ENCODE data around the gene CCL5. TPM values are rescaled to one million over a fixed set of nuclear protein-coding genes. Genes with fewer than 3 reads are reported as not detected.

Gene CCL5
- total RNA-seq, 1 experiment from 2014 or later = not detected

DNA sequence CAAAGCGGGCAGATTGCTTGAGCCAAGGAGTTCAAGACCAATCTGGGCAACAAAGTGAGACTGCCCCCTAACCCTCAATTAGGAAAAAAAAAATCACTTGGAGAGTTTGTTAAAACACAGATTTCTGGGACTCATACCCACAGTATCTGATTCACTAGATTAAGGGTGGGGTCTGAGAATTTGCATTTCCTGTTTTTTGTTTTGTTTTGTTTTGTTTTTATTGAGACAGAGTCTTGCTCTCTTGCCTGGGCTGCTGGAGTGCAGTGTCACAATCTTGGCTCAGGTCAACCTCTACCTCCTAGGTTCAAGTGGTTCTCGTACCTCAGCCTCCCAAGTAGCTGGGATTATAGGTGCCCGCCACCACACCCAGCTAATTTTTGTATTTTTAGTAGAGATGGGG lies 12.6 kb downstream of the CCL5 start:
- no peaks in the 10 kb centered on the region; the same call in 1 of the 2 replicates for H3K27me3 ChIP-seq (replicated peaks)
- DNase-seq (ENCODE audit: low read depth in 1 of 2, low spot score in 2 of 2) = no peak
- H3K4me1 ChIP-seq (replicated peaks) = no peaks in the 10 kb centered on the region
- no peaks in the 10 kb centered on the region for H3K36me3 ChIP-seq
- no peak overlapping the region for H3K4me3 ChIP-seq
- no peaks in the 10 kb centered on the region for H3K9me3 ChIP-seq (replicated peaks)
- H3K27ac ChIP-seq = no peak overlapping the region

DNA sequence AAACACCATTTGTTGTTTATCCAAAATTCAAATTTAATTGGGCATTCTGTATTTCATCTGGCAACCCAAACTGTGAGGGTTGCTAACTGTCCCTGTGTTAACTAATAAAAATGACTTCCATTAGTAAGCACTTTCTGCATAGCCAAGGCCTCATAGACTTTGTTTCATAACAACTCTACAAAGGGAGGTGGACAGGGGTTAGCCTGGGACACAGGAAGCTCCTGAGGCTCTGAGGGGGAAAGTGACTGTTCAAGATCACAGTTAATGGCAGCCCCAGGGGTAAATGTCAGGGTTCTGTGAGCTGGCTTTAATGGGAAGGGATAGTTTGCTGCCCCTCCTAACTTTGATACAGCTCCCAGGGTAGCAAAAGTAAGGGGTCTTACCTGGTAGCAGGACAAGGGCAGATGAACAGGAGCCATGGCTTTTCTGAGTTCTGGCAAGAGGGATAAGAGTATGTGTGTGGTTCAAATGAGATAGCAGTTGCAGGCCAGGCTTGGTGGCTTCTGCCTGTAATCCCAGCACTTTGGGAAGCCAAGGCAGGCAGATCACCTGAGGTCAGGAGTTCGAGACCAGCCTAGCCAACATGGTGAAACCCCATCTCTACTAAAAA lies 13.7 kb downstream of the CCL5 start:
- Histone ChIP-seq H3K36me3 (no peaks in the 10 kb centered on the region), H3K4me3 (no peak overlapping the region), H3K27me3 (replicated peaks) (no peaks in the 10 kb centered on the region; the same call in 1 of the 2 replicates), H3K9me3 (replicated peaks) (no peaks in the 10 kb centered on the region), H3K27ac (no peak overlapping the region), H3K4me1 (replicated peaks) (no peaks in the 10 kb centered on the region)
- DNase-seq (ENCODE audit: low read depth in 1 of 2, low spot score in 2 of 2) = no peak

- Histone ChIP-seq H3K9me3 (replicated peaks) (no peaks in the 10 kb centered on the region), H3K36me3 (no peaks in the 10 kb centered on the region), H3K4me3 (no peak overlapping the region), H3K4me1 (replicated peaks) (no peaks in the 10 kb centered on the region), H3K27ac (no peak overlapping the region), H3K27me3 (replicated peaks) (no peaks in the 10 kb centered on the region; the same call in 1 of the 2 replicates)
- no peak for DNase-seq (ENCODE audit: low read depth in 1 of 2, low spot score in 2 of 2)
Measured at GRCh38 chr17:35865412-35866340, 14.5 kb downstream of the CCL5 start.

DNA sequence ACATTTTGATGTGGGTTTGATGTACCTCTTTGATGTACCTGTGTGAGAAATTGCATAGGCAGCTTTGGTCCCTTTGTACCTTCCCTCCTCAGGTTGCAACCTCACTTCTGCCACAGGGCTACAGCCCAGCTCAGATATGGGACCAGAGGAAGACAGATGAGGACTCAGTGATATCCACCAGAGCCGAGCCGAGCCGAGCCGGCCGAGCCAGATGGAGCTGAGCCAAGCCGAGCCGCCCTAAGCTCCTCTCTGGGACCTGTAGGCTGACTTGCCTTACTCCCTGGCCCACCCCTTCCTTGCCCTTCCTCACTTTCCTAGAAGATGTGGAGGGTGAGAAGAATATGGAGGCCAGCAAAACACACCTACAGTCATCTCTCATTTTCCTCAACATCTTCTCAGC lies 15.3 kb downstream of the CCL5 start:
- Histone ChIP-seq H3K4me3 (no peak overlapping the region), H3K27ac (no peak overlapping the region), H3K27me3 (replicated peaks) (no peaks in the 10 kb centered on the region; the same call in 1 of the 2 replicates), H3K9me3 (replicated peaks) (no peaks in the 10 kb centered on the region), H3K36me3 (no peaks in the 10 kb centered on the region), H3K4me1 (replicated peaks) (no peaks in the 10 kb centered on the region)
- DNase-seq (ENCODE audit: low read depth in 1 of 2, low spot score in 2 of 2) = no peak

DNA sequence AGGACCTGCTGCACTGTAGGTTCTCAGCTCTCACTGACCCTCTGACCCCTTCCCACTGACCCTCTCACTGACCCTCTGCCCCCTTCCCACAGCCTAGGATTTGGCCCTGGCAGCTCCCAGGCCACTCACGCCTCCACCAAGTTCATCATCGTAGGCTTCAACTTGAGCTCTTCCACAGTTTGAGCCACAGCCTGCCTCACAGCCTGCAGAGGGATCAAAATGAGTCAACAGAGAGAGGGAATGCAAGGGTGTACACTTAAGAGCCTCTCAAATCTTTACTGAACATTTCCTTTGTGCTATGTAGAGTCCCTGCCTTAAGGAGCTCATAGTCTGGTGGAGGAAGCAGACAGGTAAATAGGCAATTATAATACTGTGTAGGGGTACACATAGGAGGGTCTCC lies 23.6 kb downstream of the CCL5 start:
- H3K27ac ChIP-seq = no peak overlapping the region
- H3K4me3 ChIP-seq = no peak overlapping the region
- no peaks in the 10 kb centered on the region for H3K4me1 ChIP-seq (replicated peaks)
- H3K36me3 ChIP-seq = peaks cover 12% of the 10 kb centered on the region
- no peak for DNase-seq (ENCODE audit: low read depth in 1 of 2, low spot score in 2 of 2)
- no peaks in the 10 kb centered on the region for H3K9me3 ChIP-seq (replicated peaks)
- H3K27me3 ChIP-seq (replicated peaks) = no peaks in the 10 kb centered on the region

DNA sequence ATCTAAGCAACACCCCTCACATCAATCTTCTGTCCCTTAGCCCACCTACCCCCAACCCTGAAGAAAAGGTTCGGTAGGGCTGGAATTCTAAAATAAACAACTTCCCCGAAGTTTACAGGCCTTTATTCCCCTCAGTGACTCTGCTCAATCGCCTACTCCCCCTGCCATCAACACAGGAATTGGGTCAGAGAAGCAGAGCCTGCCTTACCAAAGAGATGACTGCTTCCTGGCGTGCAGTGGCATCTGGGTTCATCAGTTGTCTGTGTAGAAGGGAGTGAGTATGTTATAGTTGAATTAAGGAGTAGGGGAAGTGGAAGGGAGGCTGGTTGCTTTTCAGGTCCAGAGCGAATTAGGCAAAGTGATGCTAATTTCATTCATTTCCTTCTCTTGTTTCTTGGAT lies 24.2 kb downstream of the CCL5 start:
- Histone ChIP-seq H3K4me3 (no peak overlapping the region), H3K9me3 (replicated peaks) (no peaks in the 10 kb centered on the region), H3K4me1 (replicated peaks) (no peaks in the 10 kb centered on the region), H3K36me3 (peaks cover 16% of the 10 kb centered on the region), H3K27me3 (replicated peaks) (no peaks in the 10 kb centered on the region), H3K27ac (no peak overlapping the region)
- DNase-seq (ENCODE audit: low read depth in 1 of 2, low spot score in 2 of 2) = no peak

- DNase-seq (ENCODE audit: low read depth in 1 of 2, low spot score in 2 of 2) = peak; percentile 40 to 58
- peaks cover 68% of the 10 kb centered on the region for H3K36me3 ChIP-seq
- H3K27me3 ChIP-seq (replicated peaks) = no peaks in the 10 kb centered on the region
- no peak overlapping the region for H3K27ac ChIP-seq
- no peaks in the 10 kb centered on the region for H3K4me1 ChIP-seq (replicated peaks)
- no peak overlapping the region for H3K4me3 ChIP-seq
- H3K9me3 ChIP-seq (replicated peaks) = no peaks in the 10 kb centered on the region
Measured at GRCh38 chr17:35849469-35850348, 30.5 kb downstream of the CCL5 start.

DNA sequence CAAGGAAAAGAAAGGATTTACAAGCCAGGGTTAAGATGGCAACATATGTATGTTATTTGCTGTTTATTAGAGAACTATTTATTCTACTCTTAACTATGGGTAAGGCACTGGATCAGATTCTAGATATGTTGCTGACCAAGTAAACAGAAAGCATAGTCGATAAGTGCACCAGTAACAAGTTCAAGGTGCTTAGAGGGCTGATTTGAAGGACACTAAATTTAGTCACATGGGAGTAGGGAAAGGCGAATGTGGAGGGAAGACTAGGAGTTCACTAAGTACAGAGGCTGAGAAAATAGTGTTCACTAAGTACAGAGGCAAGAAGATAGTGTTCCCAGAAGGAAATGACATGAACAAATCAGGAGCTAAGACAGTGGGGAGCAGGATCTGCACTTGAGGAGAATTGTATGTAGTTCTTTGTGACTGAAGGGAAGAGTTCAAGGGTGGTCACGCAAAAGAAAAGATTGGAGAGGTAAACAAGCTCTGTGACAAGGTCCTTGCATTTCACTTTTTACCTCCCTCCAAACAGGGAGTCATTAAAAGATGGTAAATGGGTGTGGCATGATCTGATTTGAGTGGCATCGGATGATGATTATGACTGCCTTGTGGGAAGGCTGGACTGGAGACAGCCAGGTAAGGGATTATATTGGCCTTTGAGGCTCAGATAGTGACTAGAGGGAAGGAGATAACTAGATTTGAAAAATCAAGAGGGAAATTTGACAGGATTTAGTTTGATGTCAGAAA lies 32.4 kb downstream of the CCL5 start:
- H3K4me3 ChIP-seq = no peak overlapping the region
- peaks cover 81% of the 10 kb centered on the region for H3K36me3 ChIP-seq
- DNase-seq (ENCODE audit: low read depth in 1 of 2, low spot score in 2 of 2) = no peak
- H3K9me3 ChIP-seq (replicated peaks) = no peaks in the 10 kb centered on the region
- H3K27me3 ChIP-seq (replicated peaks) = no peaks in the 10 kb centered on the region; the same call in 1 of the 2 replicates
- H3K4me1 ChIP-seq (replicated peaks) = no peaks in the 10 kb centered on the region
- H3K27ac ChIP-seq = no peak overlapping the region

GRCh38 chr17:35847006-35847405 lies 33.2 kb downstream of the CCL5 start:
- Histone ChIP-seq H3K4me3 (no peak overlapping the region), H3K36me3 (peaks cover 86% of the 10 kb centered on the region), H3K27me3 (replicated peaks) (no peaks in the 10 kb centered on the region; the same call in 1 of the 2 replicates), H3K27ac (no peak overlapping the region), H3K4me1 (replicated peaks) (no peaks in the 10 kb centered on the region), H3K9me3 (replicated peaks) (no peaks in the 10 kb centered on the region)
- no peak for DNase-seq (ENCODE audit: low read depth in 1 of 2, low spot score in 2 of 2)

- Histone ChIP-seq H3K4me1 (replicated peaks) (no peaks in the 10 kb centered on the region), H3K36me3 (peaks cover 90% of the 10 kb centered on the region), H3K9me3 (replicated peaks) (no peaks in the 10 kb centered on the region), H3K27me3 (replicated peaks) (no peaks in the 10 kb centered on the region; the same call in 1 of the 2 replicates), H3K27ac (no peak overlapping the region), H3K4me3 (no peak overlapping the region)
- DNase-seq (ENCODE audit: low read depth in 1 of 2, low spot score in 2 of 2) = no peak
Measured at GRCh38 chr17:35846055-35846809, 33.9 kb downstream of the CCL5 start.

DNA sequence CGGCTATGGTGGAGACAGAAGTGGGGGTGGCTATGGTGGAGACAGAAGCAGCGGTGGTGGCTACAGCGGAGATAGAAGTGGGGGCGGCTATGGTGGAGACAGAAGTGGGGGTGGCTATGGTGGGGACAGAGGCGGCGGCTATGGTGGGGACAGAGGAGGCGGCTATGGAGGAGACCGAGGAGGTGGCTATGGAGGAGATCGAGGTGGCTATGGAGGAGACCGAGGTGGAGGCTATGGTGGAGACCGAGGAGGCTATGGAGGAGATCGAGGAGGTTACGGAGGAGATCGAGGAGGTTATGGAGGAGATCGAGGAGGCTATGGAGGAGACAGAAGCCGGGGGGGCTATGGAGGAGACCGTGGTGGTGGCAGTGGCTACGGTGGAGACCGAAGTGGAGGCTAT lies 35.6 kb downstream of the CCL5 start:
- peaks cover 95% of the 10 kb centered on the region for H3K36me3 ChIP-seq
- H3K9me3 ChIP-seq (replicated peaks) = no peaks in the 10 kb centered on the region
- no peaks in the 10 kb centered on the region; the same call in 1 of the 2 replicates for H3K27me3 ChIP-seq (replicated peaks)
- H3K27ac ChIP-seq = no peak overlapping the region
- no peak for DNase-seq (ENCODE audit: low read depth in 1 of 2, low spot score in 2 of 2)
- no peaks in the 10 kb centered on the region for H3K4me1 ChIP-seq (replicated peaks)
- H3K4me3 ChIP-seq = no peak overlapping the region

DNA sequence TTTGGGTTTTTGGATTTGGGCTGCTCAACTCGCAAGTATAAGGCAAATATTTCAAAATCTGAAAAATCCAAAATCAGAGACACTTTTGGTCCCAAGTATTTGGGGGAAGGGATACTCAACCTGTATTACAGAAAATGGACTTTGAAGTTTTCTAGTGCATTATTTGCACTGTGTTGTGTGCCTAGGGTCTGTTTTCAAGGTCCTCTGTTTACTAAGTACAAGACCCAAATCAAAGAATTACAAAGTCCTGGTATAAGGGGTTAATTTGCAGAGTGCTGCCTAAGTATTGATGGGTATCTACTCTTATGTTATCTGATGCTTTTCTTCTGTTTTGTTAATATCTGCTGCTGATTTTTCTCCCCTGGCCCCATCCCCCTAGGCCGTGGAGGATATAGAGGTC lies 36.5 kb downstream of the CCL5 start:
- peaks cover 92% of the 10 kb centered on the region for H3K36me3 ChIP-seq
- H3K27me3 ChIP-seq (replicated peaks) = no peaks in the 10 kb centered on the region; the same call in 1 of the 2 replicates
- no peaks in the 10 kb centered on the region for H3K9me3 ChIP-seq (replicated peaks)
- no peaks in the 10 kb centered on the region for H3K4me1 ChIP-seq (replicated peaks)
- no peak for DNase-seq (ENCODE audit: low read depth in 1 of 2, low spot score in 2 of 2)
- no peak overlapping the region for H3K27ac ChIP-seq
- H3K4me3 ChIP-seq = no peak overlapping the region
